Stomach (tissue), 9 donors: Measurements from ENCODE around the gene CCDC136. TPM values are rescaled to one million over a fixed set of nuclear protein-coding genes. Genes with fewer than 3 reads are reported as not detected.
A peak's percentile ranks its signal among the peaks of the same experiment; 100 is the strongest.

ENCODE experiments used
- DNase-seq, 2 donors: peaks; one replicate each; pipeline versions ENCODE4 v3.0.0 to v3.0.0-alpha.2; 2013 to 2019
- H3K27ac ChIP-seq, 5 donors: fragments of 200-600 bp in 4 of 5; sonication (generic) in 4 of 5; one replicate each; pipeline ENCODE4 v1.5.1; 2013 to 2019; ENCODE audit warnings: mild to moderate bottlenecking in 1 of 5, moderate library complexity in 1 of 5
- H3K27me3 ChIP-seq, 3 donors: fragments of 200-600 bp; sonication (generic); one replicate each; pipeline ENCODE4 v1.5.1; 2017 to 2019; ENCODE audit warnings: mixed run types in 1 of 3
- H3K36me3 ChIP-seq, 4 donors: fragments of 200-600 bp; sonication (generic); 1 replicate in 3 of 4; 2 replicates in 1 of 4; pipeline ENCODE4 v1.5.1; 2016 to 2019
- H3K4me1 ChIP-seq, 4 donors: fragments of 200-600 bp; sonication (generic); one replicate each; pipeline ENCODE4 v1.5.1; 2016 to 2019
- H3K4me3 ChIP-seq, 4 donors: fragments of 200-600 bp; sonication (generic) in 3 of 4; one replicate each; pipeline ENCODE4 v1.5.1; 2016 to 2019; ENCODE audit warnings: mild to moderate bottlenecking in 1 of 4
- H3K9me3 ChIP-seq, 4 donors: fragments of 200-600 bp; sonication (generic); one replicate each; pipeline ENCODE4 v1.5.1; 2016 to 2019
- EP300 ChIP-seq: sonication (generic); formaldehyde crosslinking; IDR thresholded peaks from one replicate; pipeline ENCODE4 v1.6.1; 2017; ENCODE audit warnings: antibody characterized with exemption
- POLR2A ChIP-seq, 4 donors: fragments of 450-650 bp; IDR thresholded peaks; one replicate each; pipeline ENCODE4 v1.6.1; 2016; ENCODE audit warnings: antibody characterized with exemption in 4 of 4, control low read depth in 2 of 4, mild to moderate bottlenecking in 1 of 4, moderate library complexity in 1 of 4
- POLR2AphosphoS5 ChIP-seq, 3 donors: sonication (generic); formaldehyde crosslinking; IDR thresholded peaks; one replicate each; pipeline ENCODE4 v1.6.1; 2016; ENCODE audit warnings: antibody characterized with exemption in 3 of 3
- WGBS, 5 donors: extraction: QIAGEN DNeasy Blood & Tissue Kit in 3 of 5; methylation state at CpG; one replicate each; pipeline versions ENCODE4 v1.1.5 to v1.1.7; 2013 to 2018; 5-methylcytosine and 5-hydroxymethylcytosine counted together
- intact Hi-C: fragments of 100-400 bp; cut with DNase I; formaldehyde crosslinking; loops from one replicate; pipeline ENCODE4 v1.15.1; 2023; ENCODE audit warnings: low total_unique reads
- polyA plus RNA-seq, 3 donors: library from polyadenylated mRNA; stranded (reverse); fragments of 200-250 nt; gene quantifications; one replicate each; pipeline ENCODE4 v1.2.3, GENCODE V29; 2013
- total RNA-seq, 5 donors: library from RNA; depleted of rRNA; stranded (reverse); fragments of >200 nt; gene quantifications; one replicate each; pipeline versions ENCODE4 v1.1.0 to v1.2.3, GENCODE V29; 2014 to 2016
- TF ChIP-seq, protein P1 (sequence below), 7 experiments: fragments of 450-650 bp in 4 of 7; fragments of 200-600 bp in 3 of 7; sonication (generic) in 3 of 7; IDR thresholded peaks; one replicate each; pipeline ENCODE4 v1.5.1; 2016 to 2019; ENCODE audit warnings: antibody characterized with exemption in 7 of 7, control low read depth in 2 of 7, mild to moderate bottlenecking in 1 of 7
- donor health status: healthy with polysubstance abuse.
- donor health status: Bipolar disorder and iron deficiency.
- donor health status: healthy.

The CCDC136 gene
- total and polyA plus RNA-seq, 8 donors = 2.3 to 36.8 (median 5.4) TPM

DNA sequence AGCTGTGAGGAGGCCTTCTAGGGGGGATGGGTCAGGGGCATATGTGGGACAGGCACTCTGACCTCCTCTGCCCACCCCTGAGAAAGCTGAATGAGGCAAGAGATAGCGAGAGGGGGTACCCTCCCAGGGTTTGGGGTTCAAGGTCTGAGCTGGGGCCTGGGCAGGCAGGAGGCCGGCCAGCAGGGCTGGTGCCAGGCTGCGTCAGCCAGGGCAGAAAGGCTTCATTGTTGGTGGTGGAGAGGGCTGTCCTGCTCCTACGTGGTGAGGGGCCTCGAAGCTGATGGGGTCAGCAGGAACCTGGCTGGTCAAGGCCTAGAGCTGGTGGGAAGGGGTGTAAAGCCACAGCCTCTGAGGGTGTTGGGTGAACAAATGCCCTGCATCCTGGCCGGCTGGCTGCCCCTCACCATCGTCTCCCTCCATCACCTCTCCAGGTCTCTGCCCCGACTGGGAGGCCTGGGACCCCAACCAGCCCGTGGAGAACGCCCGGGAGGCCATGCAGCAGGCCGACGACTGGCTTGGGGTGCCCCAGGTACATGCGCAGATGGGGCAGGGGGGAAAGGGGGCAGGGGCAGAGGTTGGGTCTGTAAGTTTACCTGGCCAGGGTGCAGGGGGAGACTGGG, 45.1 kb downstream of the CCDC136 start:
- Histone ChIP-seq H3K36me3 (peaks cover 0 to 66% (median 34%) of the 10 kb centered on the region in 4 donors), H3K9me3 (no peaks in the 10 kb centered on the region), H3K4me3 (no peak overlapping the region), H3K27me3 (peaks cover 0 to 21% (median 4%) of the 10 kb centered on the region in 3 donors), H3K4me1 (peaks cover 13 to 57% (median 20%) of the 10 kb centered on the region in 4 donors), H3K27ac (peak overlapping the region in 4 of 5 donors; percentile 8 to 95 (median 70))
- TF ChIP-seq, protein P1, sequence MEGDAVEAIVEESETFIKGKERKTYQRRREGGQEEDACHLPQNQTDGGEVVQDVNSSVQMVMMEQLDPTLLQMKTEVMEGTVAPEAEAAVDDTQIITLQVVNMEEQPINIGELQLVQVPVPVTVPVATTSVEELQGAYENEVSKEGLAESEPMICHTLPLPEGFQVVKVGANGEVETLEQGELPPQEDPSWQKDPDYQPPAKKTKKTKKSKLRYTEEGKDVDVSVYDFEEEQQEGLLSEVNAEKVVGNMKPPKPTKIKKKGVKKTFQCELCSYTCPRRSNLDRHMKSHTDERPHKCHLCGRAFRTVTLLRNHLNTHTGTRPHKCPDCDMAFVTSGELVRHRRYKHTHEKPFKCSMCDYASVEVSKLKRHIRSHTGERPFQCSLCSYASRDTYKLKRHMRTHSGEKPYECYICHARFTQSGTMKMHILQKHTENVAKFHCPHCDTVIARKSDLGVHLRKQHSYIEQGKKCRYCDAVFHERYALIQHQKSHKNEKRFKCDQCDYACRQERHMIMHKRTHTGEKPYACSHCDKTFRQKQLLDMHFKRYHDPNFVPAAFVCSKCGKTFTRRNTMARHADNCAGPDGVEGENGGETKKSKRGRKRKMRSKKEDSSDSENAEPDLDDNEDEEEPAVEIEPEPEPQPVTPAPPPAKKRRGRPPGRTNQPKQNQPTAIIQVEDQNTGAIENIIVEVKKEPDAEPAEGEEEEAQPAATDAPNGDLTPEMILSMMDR (IDR thresholded peaks at IDR 0.05) = no peak
- TF ChIP-seq POLR2AphosphoS5 (IDR thresholded peaks at IDR 0.05) = no peak
- no peak for TF ChIP-seq POLR2A (IDR thresholded peaks at IDR 0.05)
- TF ChIP-seq EP300 = no peak
- intact Hi-C loops = no loop called here
- DNase-seq = no peak
- WGBS, 5 donors = 83 to 92% (median 88%) methylated on average over 7 to 14 of the region's 14 CpGs

DNA sequence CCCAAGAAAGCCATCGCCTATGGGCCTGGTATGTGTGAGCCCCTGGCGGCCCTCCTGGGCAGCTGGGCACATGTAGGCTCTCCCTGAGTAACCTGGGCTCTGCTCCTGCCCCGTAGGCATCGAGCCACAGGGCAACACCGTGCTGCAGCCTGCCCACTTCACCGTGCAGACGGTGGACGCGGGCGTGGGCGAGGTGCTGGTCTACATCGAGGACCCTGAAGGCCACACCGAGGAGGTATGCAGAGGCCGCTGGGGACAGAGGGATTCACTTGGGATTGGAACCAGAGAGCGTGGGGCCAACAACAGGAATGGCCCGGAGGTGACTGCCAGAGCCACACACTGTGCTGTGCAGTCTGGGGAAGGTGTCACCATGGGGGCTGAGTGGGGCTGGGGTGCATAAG, 45.8 kb downstream of the CCDC136 start:
- Histone ChIP-seq H3K27ac (peak overlapping the region in 2 of 5 donors; percentile 73 to 95), H3K4me3 (no peak overlapping the region), H3K27me3 (peaks cover 0 to 14% (median 0%) of the 10 kb centered on the region in 3 donors), H3K9me3 (no peaks in the 10 kb centered on the region), H3K4me1 (peaks cover 8 to 50% (median 16%) of the 10 kb centered on the region in 4 donors), H3K36me3 (peaks cover 0 to 69% (median 38%) of the 10 kb centered on the region in 4 donors)
- intact Hi-C loops = no loop called here
- TF ChIP-seq EP300 (no peak), POLR2A (IDR thresholded peaks at IDR 0.05) (no peak), POLR2AphosphoS5 (IDR thresholded peaks at IDR 0.05) (no peak)
- TF ChIP-seq, protein P1 (IDR thresholded peaks at IDR 0.05) = no peak
- DNase-seq = no peak
- 91 to 97% (median 95%) methylated on average over 5 to 16 of the region's 16 CpGs for WGBS, 5 donors

DNA sequence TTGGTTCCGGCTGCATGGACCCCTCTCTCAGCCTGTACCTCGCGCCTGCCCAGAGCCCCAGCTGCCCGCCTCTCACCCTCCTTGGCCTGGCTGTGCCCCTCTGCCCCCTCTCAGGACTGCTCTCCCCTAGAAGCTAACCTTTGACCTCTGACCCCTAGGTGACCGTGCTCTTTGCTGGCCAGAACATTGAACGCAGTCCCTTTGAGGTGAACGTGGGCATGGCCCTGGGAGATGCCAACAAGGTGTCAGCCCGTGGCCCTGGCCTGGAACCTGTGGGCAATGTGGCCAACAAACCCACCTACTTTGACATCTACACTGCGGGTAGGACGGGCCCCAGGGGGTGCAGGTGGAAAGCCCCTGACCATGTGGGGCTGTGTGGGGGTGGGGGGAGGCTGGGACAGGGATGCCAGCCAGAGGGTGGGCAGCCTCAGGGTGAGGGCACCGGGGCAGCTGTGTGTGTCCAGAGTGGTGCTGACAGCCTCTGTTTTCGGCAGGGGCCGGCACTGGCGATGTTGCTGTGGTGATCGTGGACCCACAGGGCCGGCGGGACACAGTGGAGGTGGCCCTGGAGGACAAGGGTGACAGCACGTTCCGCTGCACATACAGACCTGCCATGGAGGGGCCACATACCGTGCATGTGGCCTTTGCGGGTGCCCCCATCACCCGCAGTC, 46.5 kb downstream of the CCDC136 start:
- 89 to 94% (median 92%) methylated on average over 20 to 22 of the region's 22 CpGs for WGBS, 5 donors

More for the DNA sequence above, 46.5 kb downstream of the CCDC136 start:
- no peak for TF ChIP-seq POLR2AphosphoS5 (IDR thresholded peaks at IDR 0.05)
- TF ChIP-seq, protein P1 (IDR thresholded peaks at IDR 0.05) = no peak
- TF ChIP-seq POLR2A (IDR thresholded peaks at IDR 0.05) = no peak
- TF ChIP-seq EP300 = no peak
- intact Hi-C loops = no loop called here
- H3K27me3 ChIP-seq = peaks cover 0 to 7% (median 0%) of the 10 kb centered on the region in 3 donors
- no peak for DNase-seq
- H3K27ac ChIP-seq = peak overlapping the region in 2 of 5 donors; percentile 73 to 95
- peaks cover 2 to 43% (median 12%) of the 10 kb centered on the region in 4 donors for H3K4me1 ChIP-seq
- peaks cover 0 to 77% (median 43%) of the 10 kb centered on the region in 4 donors for H3K36me3 ChIP-seq
- no peaks in the 10 kb centered on the region for H3K9me3 ChIP-seq
- no peak overlapping the region for H3K4me3 ChIP-seq
